Nephron (organoid): Measurements from ENCODE around the gene NAV3.

Experiments
- H3K27ac Mint-ChIP-seq, 3 experiments: 2 replicates each; pipeline ENCODE4 v1.8.0; 2020; ENCODE audit warnings: mixed read lengths in 3 of 3, mild to moderate bottlenecking in 2 of 3, moderate library complexity in 1 of 3
- H3K27me3 Mint-ChIP-seq: 2 replicates; pipeline ENCODE4 v1.8.0; 2021; ENCODE audit warnings: low read depth, mild to moderate bottlenecking, moderate library complexity, mixed read lengths
- H3K36me3 Mint-ChIP-seq: 2 replicates; pipeline ENCODE4 v1.8.0; 2020; ENCODE audit warnings: low read depth, mixed read lengths
- H3K4me1 Mint-ChIP-seq: 2 replicates; pipeline ENCODE4 v1.8.0; 2020; ENCODE audit warnings: mixed read lengths
- H3K4me3 Mint-ChIP-seq, 3 experiments: 2 replicates each; pipeline ENCODE4 v1.8.0; 2020; ENCODE audit warnings: mild to moderate bottlenecking in 3 of 3, mixed read lengths in 3 of 3, moderate library complexity in 2 of 3
- H3K9me3 Mint-ChIP-seq: 2 replicates; pipeline ENCODE4 v1.8.0; 2020; ENCODE audit warnings: mixed read lengths
- TF ChIP-seq, protein P1 (sequence below), 3 experiments: fragments of 200-600 bp; sonication (generic); IDR thresholded peaks; one replicate each; pipeline ENCODE4 v1.5.0; 2021; ENCODE audit warnings: antibody characterized with exemption in 3 of 3; ENCODE audit not compliant: unreplicated experiment in 3 of 3

The NAV3 gene

DNA sequence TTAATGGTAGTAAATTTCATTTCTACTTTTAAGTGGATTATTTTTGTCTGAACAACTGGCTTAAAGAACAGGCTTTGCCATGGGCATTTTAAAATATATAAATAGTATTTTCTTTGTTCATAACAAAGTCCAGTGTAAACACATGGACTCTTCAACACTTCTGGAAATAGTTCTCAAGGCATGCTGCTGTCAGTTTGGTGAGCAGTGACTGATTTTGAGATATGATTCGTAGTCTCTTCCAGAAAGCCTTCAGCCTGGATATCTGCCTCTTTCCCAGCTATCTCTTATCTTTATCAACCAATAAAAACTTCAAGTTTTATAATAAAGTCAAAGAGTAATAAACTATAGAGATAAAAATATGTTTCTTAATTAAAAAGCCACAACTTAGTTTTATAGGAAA lies 110.7 kb downstream of the NAV3 start:
- Mint-ChIP-seq H3K4me1 (peaks cover 62% of the 10 kb centered on the region), H3K27me3 (no peaks in the 10 kb centered on the region), H3K27ac (peak overlapping the region; percentile 75 to 86 (median 79)), H3K9me3 (peaks cover 7% of the 10 kb centered on the region), H3K4me3 (peak overlapping the region; percentile 23 to 81 (median 66)), H3K36me3 (peaks cover 17% of the 10 kb centered on the region)
- TF ChIP-seq, protein P1, sequence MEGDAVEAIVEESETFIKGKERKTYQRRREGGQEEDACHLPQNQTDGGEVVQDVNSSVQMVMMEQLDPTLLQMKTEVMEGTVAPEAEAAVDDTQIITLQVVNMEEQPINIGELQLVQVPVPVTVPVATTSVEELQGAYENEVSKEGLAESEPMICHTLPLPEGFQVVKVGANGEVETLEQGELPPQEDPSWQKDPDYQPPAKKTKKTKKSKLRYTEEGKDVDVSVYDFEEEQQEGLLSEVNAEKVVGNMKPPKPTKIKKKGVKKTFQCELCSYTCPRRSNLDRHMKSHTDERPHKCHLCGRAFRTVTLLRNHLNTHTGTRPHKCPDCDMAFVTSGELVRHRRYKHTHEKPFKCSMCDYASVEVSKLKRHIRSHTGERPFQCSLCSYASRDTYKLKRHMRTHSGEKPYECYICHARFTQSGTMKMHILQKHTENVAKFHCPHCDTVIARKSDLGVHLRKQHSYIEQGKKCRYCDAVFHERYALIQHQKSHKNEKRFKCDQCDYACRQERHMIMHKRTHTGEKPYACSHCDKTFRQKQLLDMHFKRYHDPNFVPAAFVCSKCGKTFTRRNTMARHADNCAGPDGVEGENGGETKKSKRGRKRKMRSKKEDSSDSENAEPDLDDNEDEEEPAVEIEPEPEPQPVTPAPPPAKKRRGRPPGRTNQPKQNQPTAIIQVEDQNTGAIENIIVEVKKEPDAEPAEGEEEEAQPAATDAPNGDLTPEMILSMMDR (IDR thresholded peaks at IDR 0.05; ENCODE audit: unreplicated experiment in 3 of 3) = no peak

DNA sequence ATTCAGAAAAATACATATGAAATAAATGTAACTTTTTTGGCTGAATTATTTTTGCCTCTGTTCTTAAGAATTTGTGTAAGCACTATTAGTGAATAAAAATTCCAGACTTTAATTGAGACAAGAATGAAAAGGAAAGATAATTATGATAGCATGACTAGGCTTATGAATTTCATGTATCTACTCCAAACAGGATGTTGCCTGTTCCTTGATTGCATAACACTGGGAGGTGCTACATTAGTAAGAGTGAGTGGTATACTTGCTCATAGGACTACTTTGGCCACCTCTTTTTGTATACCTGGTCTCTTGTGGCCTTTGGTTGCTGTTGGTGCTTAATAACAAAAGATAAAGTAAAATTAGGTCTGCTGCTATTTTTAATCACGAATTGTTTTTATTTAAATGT lies 112.8 kb downstream of the NAV3 start:
- H3K4me1 Mint-ChIP-seq = peaks cover 48% of the 10 kb centered on the region
- peak overlapping the region in 2 of 3 experiments; percentile 2 to 54 for H3K4me3 Mint-ChIP-seq
- H3K9me3 Mint-ChIP-seq = peaks cover 7% of the 10 kb centered on the region
- TF ChIP-seq, protein P1 (IDR thresholded peaks at IDR 0.05; ENCODE audit: unreplicated experiment in 3 of 3) = no peak
- peaks cover 17% of the 10 kb centered on the region for H3K36me3 Mint-ChIP-seq
- no peaks in the 10 kb centered on the region for H3K27me3 Mint-ChIP-seq
- H3K27ac Mint-ChIP-seq = no peak overlapping the region

DNA sequence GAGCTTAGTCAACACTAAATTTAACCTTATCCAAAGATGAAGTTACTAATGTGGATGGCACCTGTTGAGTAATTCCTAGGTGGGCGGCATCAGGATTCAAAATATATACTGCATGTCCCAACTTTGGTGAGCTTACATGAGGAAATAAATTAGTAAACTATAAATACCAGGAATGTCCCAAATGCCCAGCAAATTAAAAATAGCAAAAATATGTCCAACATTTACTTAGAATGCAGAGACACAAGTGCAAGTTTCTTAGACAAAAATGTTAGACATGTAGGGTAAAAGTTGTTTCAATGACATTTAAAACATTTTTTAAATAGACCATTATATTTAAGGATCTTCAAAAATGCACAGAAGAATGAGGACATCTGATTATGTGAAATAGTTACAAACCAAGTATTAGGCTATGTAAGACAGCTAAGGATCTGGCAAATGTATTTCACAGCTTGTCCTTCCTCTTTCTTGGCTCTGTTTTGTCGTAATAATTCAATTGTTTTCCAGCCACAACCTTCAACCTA lies 115.9 kb downstream of the NAV3 start:
- Mint-ChIP-seq H3K9me3 (peaks cover 14% of the 10 kb centered on the region), H3K36me3 (peaks cover 36% of the 10 kb centered on the region), H3K27ac (peak overlapping the region; percentile 66 to 72 (median 67)), H3K4me1 (peaks cover 19% of the 10 kb centered on the region), H3K27me3 (no peaks in the 10 kb centered on the region), H3K4me3 (peak overlapping the region in 1 of 3 experiments; percentile 47)
- TF ChIP-seq, protein P1 (IDR thresholded peaks at IDR 0.05; ENCODE audit: unreplicated experiment in 3 of 3) = no peak

DNA sequence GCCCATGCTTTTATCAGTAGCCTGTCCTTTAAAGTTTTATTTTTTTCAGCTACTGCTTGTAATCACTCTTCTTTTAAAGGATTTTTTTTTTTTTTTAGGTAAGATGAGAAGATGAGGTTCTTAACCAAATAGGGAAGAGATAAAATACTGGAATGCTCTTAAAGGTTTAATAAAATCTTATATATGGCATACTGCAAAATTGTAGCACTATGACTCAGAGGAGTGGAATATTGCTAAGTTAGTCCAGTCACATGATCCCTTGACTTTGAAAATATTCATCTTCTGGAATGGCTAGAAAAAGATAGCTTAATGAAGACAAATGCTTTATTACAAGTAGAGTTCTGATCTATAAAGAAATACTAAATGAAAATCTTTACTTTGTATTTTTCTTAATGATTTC lies 116.6 kb downstream of the NAV3 start:
- no peaks in the 10 kb centered on the region for H3K27me3 Mint-ChIP-seq
- peaks cover 20% of the 10 kb centered on the region for H3K4me1 Mint-ChIP-seq
- peaks cover 43% of the 10 kb centered on the region for H3K36me3 Mint-ChIP-seq
- TF ChIP-seq, protein P1 (IDR thresholded peaks at IDR 0.05; ENCODE audit: unreplicated experiment in 3 of 3) = no peak
- H3K27ac Mint-ChIP-seq = peak overlapping the region in 1 of 3 experiments; percentile 66
- H3K4me3 Mint-ChIP-seq = peak overlapping the region in 1 of 3 experiments; percentile 47
- peaks cover 18% of the 10 kb centered on the region for H3K9me3 Mint-ChIP-seq

DNA sequence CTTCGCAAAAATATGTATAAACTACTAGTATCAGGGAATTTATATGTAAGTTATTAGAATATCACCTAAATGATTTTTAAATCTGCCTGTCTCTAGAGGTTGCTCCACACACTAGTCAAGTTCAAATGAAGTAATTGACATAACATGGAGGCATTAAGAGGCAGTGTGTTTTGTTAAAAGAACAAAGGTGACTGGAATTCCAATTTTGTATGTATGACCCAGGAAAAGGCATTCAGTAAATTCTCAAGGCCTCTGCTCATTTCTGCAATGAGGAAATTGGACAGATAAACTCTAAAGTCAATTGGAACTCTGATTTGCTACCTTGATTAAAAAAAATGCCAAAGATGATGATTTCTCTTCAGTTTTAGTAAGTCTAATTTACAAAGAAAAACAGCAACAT lies 117.1 kb downstream of the NAV3 start:
- peaks cover 45% of the 10 kb centered on the region for H3K36me3 Mint-ChIP-seq
- no peak overlapping the region for H3K27ac Mint-ChIP-seq
- TF ChIP-seq, protein P1 (IDR thresholded peaks at IDR 0.05; ENCODE audit: unreplicated experiment in 3 of 3) = no peak
- H3K4me1 Mint-ChIP-seq = peaks cover 18% of the 10 kb centered on the region
- H3K9me3 Mint-ChIP-seq = peaks cover 19% of the 10 kb centered on the region
- no peaks in the 10 kb centered on the region for H3K27me3 Mint-ChIP-seq
- no peak overlapping the region for H3K4me3 Mint-ChIP-seq

DNA sequence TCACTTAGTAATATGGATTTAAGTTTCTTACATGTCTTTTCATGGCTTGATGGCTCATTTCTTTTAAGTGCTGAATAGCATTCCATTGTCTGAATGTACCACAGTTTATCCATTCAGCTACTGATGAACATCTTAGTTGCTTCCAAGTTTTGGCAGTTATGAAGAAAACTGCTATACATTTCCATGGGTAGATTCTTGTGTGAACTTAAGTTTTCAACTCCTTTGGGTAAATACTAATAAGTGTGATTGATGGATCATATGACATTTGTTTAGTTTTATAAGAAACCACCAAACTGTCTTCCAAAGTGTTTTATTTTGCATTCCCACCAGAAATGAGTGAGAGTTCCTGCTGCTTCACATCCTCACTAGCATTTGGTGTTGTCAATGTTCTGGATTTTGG lies 119.2 kb downstream of the NAV3 start:
- H3K27ac Mint-ChIP-seq = no peak overlapping the region
- H3K4me1 Mint-ChIP-seq = peaks cover 22% of the 10 kb centered on the region
- H3K36me3 Mint-ChIP-seq = peaks cover 32% of the 10 kb centered on the region
- H3K9me3 Mint-ChIP-seq = peaks cover 12% of the 10 kb centered on the region
- H3K4me3 Mint-ChIP-seq = no peak overlapping the region
- H3K27me3 Mint-ChIP-seq = no peaks in the 10 kb centered on the region
- TF ChIP-seq, protein P1 (IDR thresholded peaks at IDR 0.05; ENCODE audit: unreplicated experiment in 3 of 3) = no peak
